Measurements from ENCODE around the gene MRPS15.

MRPS15 gene

GRCh38 chr1:36464605-36465393 lies 615 bp upstream of the MRPS15 start (continued):
- TF ChIP-seq SP3 (tag by site-specific recombination; IDR thresholded peaks at IDR 0.05), result no peak
- peak; percentile 96 for TF ChIP-seq ZSCAN16 (tag by site-specific recombination; IDR thresholded peaks at IDR 0.05)
- TF ChIP-seq ZNF837 (tag by site-specific recombination; IDR thresholded peaks at IDR 0.05), result no peak
- TF ChIP-seq ZNF785 (tag by site-specific recombination; IDR thresholded peaks at IDR 0.05), result 0 out of 2 replicates have a peak, but pooled peaks have one; percentile 1
- no peak for TF ChIP-seq ZNF138 (tag by site-specific recombination; IDR thresholded peaks at IDR 0.05; ENCODE audit: borderline replicate concordance)
- TF ChIP-seq ZNF777 (tag by site-specific recombination; IDR thresholded peaks at IDR 0.05; ENCODE audit: borderline replicate concordance), result no peak
- TF ChIP-seq MZF1 (tag by site-specific recombination; IDR thresholded peaks at IDR 0.05; ENCODE audit: borderline replicate concordance), result no peak; the same call in 1 of the 2 replicates
- TF ChIP-seq ZNF248 (tag by site-specific recombination; IDR thresholded peaks at IDR 0.05), result no peak
- peak; percentile 0; the same call in 1 of the 2 replicates for TF ChIP-seq TRIM28 (IDR thresholded peaks at IDR 0.05; ENCODE audit: borderline replicate concordance, low read length)
- no peak for TF ChIP-seq ZNF174 (tag by site-specific recombination; IDR thresholded peaks at IDR 0.05)
- 0 out of 2 replicates have a peak, but pooled peaks have one; percentile 12 for TF ChIP-seq ZFP3 (tag by site-specific recombination; IDR thresholded peaks at IDR 0.05; ENCODE audit: low read depth)
- no peak for TF ChIP-seq ZNF175 (tag by site-specific recombination; IDR thresholded peaks at IDR 0.05)
- TF ChIP-seq ZBTB21 (tag by site-specific recombination; IDR thresholded peaks at IDR 0.05), result no peak
- 0 out of 2 replicates have a peak, but pooled peaks have one; percentile 13 for TF ChIP-seq KLF10 (tag by site-specific recombination; IDR thresholded peaks at IDR 0.05)
- TF ChIP-seq ZNF423 (tag by site-specific recombination; IDR thresholded peaks at IDR 0.05), result no peak
- no peak for TF ChIP-seq ZNF776 (tag by site-specific recombination; IDR thresholded peaks at IDR 0.05; ENCODE audit: borderline replicate concordance)
- 0 out of 2 replicates have a peak, but pooled peaks have one; percentile 3 for TF ChIP-seq ZNF280D (tag by site-specific recombination; IDR thresholded peaks at IDR 0.05)
- peak; percentile 29; the same call in 1 of the 2 replicates for TF ChIP-seq ZXDB (tag by site-specific recombination; IDR thresholded peaks at IDR 0.05)
- no peak for TF ChIP-seq KLF17 (tag by site-specific recombination; IDR thresholded peaks at IDR 0.05)
- TF ChIP-seq ZNF513 (tag by site-specific recombination; IDR thresholded peaks at IDR 0.05), result no peak
- TF ChIP-seq GLIS1 (tag by site-specific recombination; IDR thresholded peaks at IDR 0.05), result peak; percentile 55; the same call in 1 of the 2 replicates
- TF ChIP-seq ZNF544 (tag by site-specific recombination; IDR thresholded peaks at IDR 0.05), result no peak
- TF ChIP-seq ZNF670 (tag by site-specific recombination; IDR thresholded peaks at IDR 0.05; ENCODE audit: low read depth), result no peak
- TF ChIP-seq ZBTB17 (tag by site-specific recombination; IDR thresholded peaks at IDR 0.05), result no peak
- peak; percentile 77 for TF ChIP-seq IKZF3 (tag by site-specific recombination; IDR thresholded peaks at IDR 0.05)
- TF ChIP-seq ZNF2 (tag by site-specific recombination; IDR thresholded peaks at IDR 0.05), result no peak
- no peak for TF ChIP-seq GLI4 (tag by site-specific recombination; IDR thresholded peaks at IDR 0.05)
- no peak for TF ChIP-seq ZNF571 (tag by site-specific recombination; IDR thresholded peaks at IDR 0.05)
- TF ChIP-seq ZNF37A (tag by site-specific recombination; IDR thresholded peaks at IDR 0.05), result no peak
- no peak for TF ChIP-seq ZNF280C (tag by site-specific recombination; IDR thresholded peaks at IDR 0.05)
- no peak for TF ChIP-seq ZNF354C (tag by site-specific recombination; IDR thresholded peaks at IDR 0.05; ENCODE audit: borderline replicate concordance, low read depth)
